Subcutaneous adipose tissue (tissue), 4 donors: ENCODE measurements around the gene ASTN1. TPM values are rescaled to one million over a fixed set of nuclear protein-coding genes. Genes with fewer than 3 reads are reported as not detected.

ENCODE experiments used
- CTCF ChIP-seq: fragments of 450-650 bp; IDR thresholded peaks from one replicate; pipeline ENCODE4 v1.5.1; 2016; ENCODE audit warnings: low read depth, mild to moderate bottlenecking, control low read depth, antibody characterized with exemption, moderate library complexity
- total RNA-seq, 4 donors: library from RNA; depleted of rRNA; stranded (reverse); fragments of >200 nt; gene quantifications; one replicate each; pipeline ENCODE4 v1.1.0, GENCODE V29; 2016

ASTN1 gene
- total RNA-seq, 4 donors from 2014 or later = 0.33 TPM; not detected in 3

- no peak for TF ChIP-seq CTCF
Measured at GRCh38 chr1:176987016-176987415, 177.5 kb downstream of the ASTN1 start.

DNA sequence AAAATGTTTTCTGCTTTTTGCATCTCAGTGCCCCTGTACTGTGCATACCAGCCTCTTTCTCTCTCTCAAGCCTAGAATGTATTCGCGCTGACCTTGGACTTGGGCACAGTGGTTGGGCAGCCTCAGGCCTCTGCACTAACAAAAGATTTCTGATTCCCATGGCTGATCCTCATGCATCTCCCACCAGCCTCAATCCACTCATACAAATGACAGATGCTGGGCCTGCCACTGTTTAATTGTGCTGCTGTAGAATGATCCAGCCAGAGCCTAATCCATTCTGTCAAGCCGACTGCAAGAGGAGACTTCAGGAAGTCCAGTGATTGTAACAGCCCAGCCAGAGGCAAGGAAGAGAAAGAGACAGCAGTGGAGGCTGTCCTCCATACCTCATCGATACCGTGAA lies 180.8 kb downstream of the ASTN1 start:
- TF ChIP-seq CTCF = no peak

DNA sequence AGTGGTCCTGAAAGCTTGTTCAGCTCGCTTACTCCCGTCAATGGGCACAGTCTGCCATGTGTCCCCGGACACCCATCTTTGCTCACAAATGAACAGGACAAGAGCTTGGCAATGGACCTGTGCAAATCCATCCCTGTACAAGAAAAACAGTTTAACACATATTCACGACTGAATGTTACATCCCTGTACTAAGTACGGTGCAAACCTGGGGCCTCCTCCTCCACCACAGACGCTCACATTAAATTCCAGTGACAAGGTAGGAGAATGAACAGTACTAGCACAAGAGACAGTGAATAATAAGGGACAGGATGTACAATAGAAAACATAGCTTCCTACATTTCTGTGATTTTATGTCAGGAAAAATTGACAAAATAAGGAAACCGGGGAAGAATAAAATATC lies 187.7 kb downstream of the ASTN1 start:
- no peak for TF ChIP-seq CTCF

- no peak for TF ChIP-seq CTCF
Measured at GRCh38 chr1:176976225-176976624, 188.3 kb downstream of the ASTN1 start.

GRCh38 chr1:176964687-176965086 lies 199.8 kb downstream of the ASTN1 start:
- TF ChIP-seq CTCF = no peak

GRCh38 chr1:176963181-176963580 lies 201.3 kb downstream of the ASTN1 start:
- TF ChIP-seq CTCF = no peak

GRCh38 chr1:176961678-176962077 lies 202.8 kb downstream of the ASTN1 start:
- TF ChIP-seq CTCF = no peak
